ENCODE data around the gene EEF1G. TPM values are rescaled to one million over a fixed set of nuclear protein-coding genes. Genes with fewer than 3 reads are reported as not detected.

The EEF1G gene
- total and polyA plus RNA-seq, 9 of the 15 experiments (the other 6 are each of a cell fraction or from before 2014, with no cell fraction given) = 985 to 2,349 (median 2,035) TPM

DNA sequence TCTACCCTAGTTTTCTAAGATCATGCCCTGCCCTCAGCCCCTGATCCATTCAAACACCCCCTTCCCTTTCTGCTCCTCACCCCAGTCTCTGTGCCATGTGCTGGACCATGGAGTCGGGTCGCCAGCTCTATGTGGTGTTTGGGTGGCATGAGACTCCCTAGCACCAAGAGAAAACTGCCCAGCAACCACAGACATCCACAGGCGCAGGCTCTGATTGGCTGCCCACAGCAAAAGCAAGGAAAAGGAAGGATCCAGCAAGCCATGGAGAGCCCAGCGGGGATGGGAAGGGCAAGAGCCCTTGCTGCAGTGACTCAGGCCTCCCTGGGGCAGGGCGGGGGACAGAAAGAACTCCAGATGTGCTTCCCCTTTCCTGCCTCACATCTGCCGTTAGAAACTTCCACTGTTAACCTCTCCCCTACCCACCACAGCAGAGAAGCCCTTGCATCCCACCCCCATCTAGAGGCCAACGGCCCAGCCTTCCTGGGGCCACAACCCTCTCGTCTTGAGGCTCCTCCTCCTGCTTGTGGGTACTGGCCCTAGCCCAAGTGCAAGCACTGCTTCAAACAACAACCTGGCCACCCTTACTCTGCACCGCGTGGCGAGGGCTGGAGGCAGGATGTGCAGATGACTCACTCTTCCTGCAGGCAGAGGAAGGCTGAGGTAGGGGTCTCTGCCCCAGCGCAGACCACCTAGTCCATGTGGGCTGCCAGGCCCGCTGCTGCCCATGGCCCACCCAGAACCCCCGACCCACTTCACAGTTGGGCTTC is 17.4 kb downstream of the EEF1G start (continued):
- no peak for TF ChIP-seq ZNF586 (CRISPR knock-in tag; conservative IDR thresholded peaks at IDR 0.05)
- no peak for TF ChIP-seq RBM39 (optimal IDR thresholded peaks at IDR 0.05; ENCODE audit: low read depth, low read length)
- TF ChIP-seq, protein P1, sequence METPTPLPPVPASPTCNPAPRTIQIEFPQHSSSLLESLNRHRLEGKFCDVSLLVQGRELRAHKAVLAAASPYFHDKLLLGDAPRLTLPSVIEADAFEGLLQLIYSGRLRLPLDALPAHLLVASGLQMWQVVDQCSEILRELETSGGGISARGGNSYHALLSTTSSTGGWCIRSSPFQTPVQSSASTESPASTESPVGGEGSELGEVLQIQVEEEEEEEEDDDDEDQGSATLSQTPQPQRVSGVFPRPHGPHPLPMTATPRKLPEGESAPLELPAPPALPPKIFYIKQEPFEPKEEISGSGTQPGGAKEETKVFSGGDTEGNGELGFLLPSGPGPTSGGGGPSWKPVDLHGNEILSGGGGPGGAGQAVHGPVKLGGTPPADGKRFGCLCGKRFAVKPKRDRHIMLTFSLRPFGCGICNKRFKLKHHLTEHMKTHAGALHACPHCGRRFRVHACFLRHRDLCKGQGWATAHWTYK (CRISPR knock-in tag; IDR thresholded peaks at IDR 0.05) = peak; percentile 81
- no peak for TF ChIP-seq ATF1 (CRISPR knock-in tag; IDR thresholded peaks at IDR 0.05)
- TF ChIP-seq ATF1 (tag; IDR thresholded peaks at IDR 0.05) = peak; percentile 78
- TF ChIP-seq JUN (IDR thresholded peaks at IDR 0.05; ENCODE audit: borderline replicate concordance, low read depth, low read length) = peak; percentile 26; the same call in 1 of the 2 replicates
- no peak for TF ChIP-seq JUN (CRISPR knock-in tag; IDR thresholded peaks at IDR 0.05; ENCODE audit: borderline replicate concordance)
- no peak for TF ChIP-seq HDAC8 (tag; IDR thresholded peaks at IDR 0.05)
- TF ChIP-seq, protein P2, sequence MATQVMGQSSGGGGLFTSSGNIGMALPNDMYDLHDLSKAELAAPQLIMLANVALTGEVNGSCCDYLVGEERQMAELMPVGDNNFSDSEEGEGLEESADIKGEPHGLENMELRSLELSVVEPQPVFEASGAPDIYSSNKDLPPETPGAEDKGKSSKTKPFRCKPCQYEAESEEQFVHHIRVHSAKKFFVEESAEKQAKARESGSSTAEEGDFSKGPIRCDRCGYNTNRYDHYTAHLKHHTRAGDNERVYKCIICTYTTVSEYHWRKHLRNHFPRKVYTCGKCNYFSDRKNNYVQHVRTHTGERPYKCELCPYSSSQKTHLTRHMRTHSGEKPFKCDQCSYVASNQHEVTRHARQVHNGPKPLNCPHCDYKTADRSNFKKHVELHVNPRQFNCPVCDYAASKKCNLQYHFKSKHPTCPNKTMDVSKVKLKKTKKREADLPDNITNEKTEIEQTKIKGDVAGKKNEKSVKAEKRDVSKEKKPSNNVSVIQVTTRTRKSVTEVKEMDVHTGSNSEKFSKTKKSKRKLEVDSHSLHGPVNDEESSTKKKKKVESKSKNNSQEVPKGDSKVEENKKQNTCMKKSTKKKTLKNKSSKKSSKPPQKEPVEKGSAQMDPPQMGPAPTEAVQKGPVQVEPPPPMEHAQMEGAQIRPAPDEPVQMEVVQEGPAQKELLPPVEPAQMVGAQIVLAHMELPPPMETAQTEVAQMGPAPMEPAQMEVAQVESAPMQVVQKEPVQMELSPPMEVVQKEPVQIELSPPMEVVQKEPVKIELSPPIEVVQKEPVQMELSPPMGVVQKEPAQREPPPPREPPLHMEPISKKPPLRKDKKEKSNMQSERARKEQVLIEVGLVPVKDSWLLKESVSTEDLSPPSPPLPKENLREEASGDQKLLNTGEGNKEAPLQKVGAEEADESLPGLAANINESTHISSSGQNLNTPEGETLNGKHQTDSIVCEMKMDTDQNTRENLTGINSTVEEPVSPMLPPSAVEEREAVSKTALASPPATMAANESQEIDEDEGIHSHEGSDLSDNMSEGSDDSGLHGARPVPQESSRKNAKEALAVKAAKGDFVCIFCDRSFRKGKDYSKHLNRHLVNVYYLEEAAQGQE (IDR thresholded peaks at IDR 0.05; ENCODE audit: borderline replicate concordance) = no peak
- TF ChIP-seq, protein P2 (CRISPR knock-in tag; IDR thresholded peaks at IDR 0.05; ENCODE audit: low read depth) = peak; percentile 55; the same call in 1 of the 2 replicates
- TF ChIP-seq, protein P3, sequence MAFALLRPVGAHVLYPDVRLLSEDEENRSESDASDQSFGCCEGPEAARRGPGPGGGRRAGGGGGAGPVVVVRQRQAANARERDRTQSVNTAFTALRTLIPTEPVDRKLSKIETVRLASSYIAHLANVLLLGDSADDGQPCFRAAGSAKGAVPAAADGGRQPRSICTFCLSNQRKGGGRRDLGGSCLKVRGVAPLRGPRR (CRISPR knock-in tag; IDR thresholded peaks at IDR 0.05) = no peak
- peak in 1 of 2 experiments; percentile 40; a peak in 1 of 4 replicates for TF ChIP-seq HDAC1 (IDR thresholded peaks at IDR 0.05)
- peak; percentile 53; the same call in 1 of the 2 replicates for TF ChIP-seq ZNF583 (CRISPR knock-in tag; IDR thresholded peaks at IDR 0.05)
- TF ChIP-seq ZNF165 (CRISPR knock-in tag; IDR thresholded peaks at IDR 0.05; ENCODE audit: borderline replicate concordance) = 0 out of 2 replicates have a peak, but pooled peaks have one; percentile 47
- TF ChIP-seq ZNF143 (CRISPR knock-in tag; IDR thresholded peaks at IDR 0.05) = 0 out of 2 replicates have a peak, but pooled peaks have one; percentile 19
- TF ChIP-seq ILF3 (IDR thresholded peaks at IDR 0.05; ENCODE audit: borderline replicate concordance) = no peak
- TF ChIP-seq CREB1 (IDR thresholded peaks at IDR 0.05) = peak; percentile 38; the same call in 1 of the 2 replicates
- TF ChIP-seq CREB1 (CRISPR knock-in tag; IDR thresholded peaks at IDR 0.05) = no peak

Data from K562 (cell line).